Stimulated activated effector memory CD8-positive, alpha-beta T cell treated with anti-CD3 and anti-CD28 coated beads, Interleukin-12 subunit alpha, Interleukin-12 subunit beta, amount 100 ng/mL, for 72 hours (primary cell): ENCODE results near the gene PCDHA3.
"Not testable (repeated sequence)": the region's sequence is repeated elsewhere in the genome, so short reads cannot be mapped to it uniquely, and the experiment has no call there.

Experiments
- ATAC-seq: fragments of 150-1000 bp; cut with Tn5 transposase; 2 replicates; pipeline ENCODE4 v1.10.0; 2021
- DNase-seq, 2 donors: peaks; one replicate each; pipeline ENCODE4 v3.0.0; 2021 to 2022; ENCODE audit warnings: low spot score in 2 of 2
- H3K27ac Mint-ChIP-seq: one replicate; pipeline ENCODE4 v1.8.0; 2022; ENCODE audit warnings: mild to moderate bottlenecking, mixed read lengths
- H3K36me3 Mint-ChIP-seq: one replicate; pipeline ENCODE4 v1.8.0; 2022; ENCODE audit warnings: mild to moderate bottlenecking, mixed read lengths
- H3K4me1 Mint-ChIP-seq: one replicate; pipeline ENCODE4 v1.8.0; 2022; ENCODE audit warnings: mixed read lengths
- H3K4me3 Mint-ChIP-seq: one replicate; pipeline ENCODE4 v1.8.0; 2022; ENCODE audit warnings: mild to moderate bottlenecking, mixed read lengths
- H3K9me3 Mint-ChIP-seq: one replicate; pipeline ENCODE4 v1.8.0; 2022; ENCODE audit warnings: mixed read lengths

The PCDHA3 gene

GRCh38 chr5:140834439-140835008 is 33.7 kb downstream of the PCDHA3 start:
- not testable (repeated sequence) for H3K4me1 Mint-ChIP-seq, H3K36me3 Mint-ChIP-seq, H3K4me3 Mint-ChIP-seq, DNase-seq, H3K9me3 Mint-ChIP-seq, H3K27ac Mint-ChIP-seq, ATAC-seq

DNA sequence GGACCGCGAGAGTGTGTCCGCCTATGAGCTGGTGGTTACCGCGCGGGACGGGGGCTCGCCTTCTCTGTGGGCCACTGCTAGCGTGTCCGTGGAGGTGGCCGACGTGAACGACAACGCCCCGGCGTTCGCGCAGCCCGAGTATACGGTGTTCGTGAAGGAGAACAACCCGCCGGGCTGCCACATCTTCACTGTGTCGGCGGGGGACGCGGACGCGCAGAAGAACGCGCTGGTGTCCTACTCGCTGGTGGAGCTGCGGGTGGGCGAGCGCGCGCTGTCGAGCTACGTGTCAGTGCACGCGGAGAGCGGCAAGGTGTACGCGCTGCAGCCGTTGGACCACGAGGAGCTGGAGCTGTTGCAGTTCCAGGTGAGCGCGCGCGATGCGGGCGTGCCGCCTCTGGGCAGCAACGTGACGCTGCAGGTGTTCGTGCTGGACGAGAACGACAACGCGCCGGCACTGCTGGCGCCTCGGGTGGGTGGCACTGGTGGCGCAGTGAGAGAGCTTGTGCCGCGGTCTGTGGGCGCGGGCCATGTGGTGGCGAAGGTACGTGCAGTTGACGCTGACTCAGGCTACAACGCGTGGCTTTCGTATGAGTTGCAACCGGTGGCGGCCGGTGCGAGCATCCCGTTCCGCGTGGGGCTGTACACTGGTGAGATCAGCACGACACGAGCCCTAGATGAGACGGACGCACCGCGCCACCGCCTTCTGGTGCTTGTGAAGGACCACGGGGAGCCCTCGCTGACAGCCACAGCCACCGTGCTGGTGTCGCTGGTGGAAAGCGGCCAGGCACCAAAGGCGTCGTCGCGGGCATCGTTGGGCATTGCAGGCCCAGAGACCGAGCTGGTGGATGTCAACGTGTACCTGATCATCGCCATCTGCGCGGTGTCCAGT is 35.0 kb downstream of the PCDHA3 start:
- Mint-ChIP-seq H3K9me3 (peaks cover 5% of the 10 kb centered on the region), H3K27ac (no peak overlapping the region)
- ATAC-seq = no peak

GRCh38 chr5:140840978-140841962 is 40.4 kb downstream of the PCDHA3 start, which contains the start of gene PCDHA8:
PCDHA8 (plus strand) TSS chr5:140841187; CDS start chr5:140841322, 135 bp downstream.
- H3K9me3 Mint-ChIP-seq = peaks cover 5% of the 10 kb centered on the region
- H3K27ac Mint-ChIP-seq = no peak within 1 kb of the TSS
- DNase-seq (no peak), ATAC-seq (no peak)
- H3K4me1 Mint-ChIP-seq = no peaks in the 10 kb centered on the region
- no peaks in the 10 kb centered on the region for H3K36me3 Mint-ChIP-seq
- no peak within 1 kb of the TSS for H3K4me3 Mint-ChIP-seq

More for the DNA sequence above, 35.0 kb downstream of the PCDHA3 start:
- no peak for DNase-seq
- Mint-ChIP-seq H3K36me3 (no peaks in the 10 kb centered on the region), H3K4me1 (no peaks in the 10 kb centered on the region), H3K4me3 (no peak overlapping the region)

DNA sequence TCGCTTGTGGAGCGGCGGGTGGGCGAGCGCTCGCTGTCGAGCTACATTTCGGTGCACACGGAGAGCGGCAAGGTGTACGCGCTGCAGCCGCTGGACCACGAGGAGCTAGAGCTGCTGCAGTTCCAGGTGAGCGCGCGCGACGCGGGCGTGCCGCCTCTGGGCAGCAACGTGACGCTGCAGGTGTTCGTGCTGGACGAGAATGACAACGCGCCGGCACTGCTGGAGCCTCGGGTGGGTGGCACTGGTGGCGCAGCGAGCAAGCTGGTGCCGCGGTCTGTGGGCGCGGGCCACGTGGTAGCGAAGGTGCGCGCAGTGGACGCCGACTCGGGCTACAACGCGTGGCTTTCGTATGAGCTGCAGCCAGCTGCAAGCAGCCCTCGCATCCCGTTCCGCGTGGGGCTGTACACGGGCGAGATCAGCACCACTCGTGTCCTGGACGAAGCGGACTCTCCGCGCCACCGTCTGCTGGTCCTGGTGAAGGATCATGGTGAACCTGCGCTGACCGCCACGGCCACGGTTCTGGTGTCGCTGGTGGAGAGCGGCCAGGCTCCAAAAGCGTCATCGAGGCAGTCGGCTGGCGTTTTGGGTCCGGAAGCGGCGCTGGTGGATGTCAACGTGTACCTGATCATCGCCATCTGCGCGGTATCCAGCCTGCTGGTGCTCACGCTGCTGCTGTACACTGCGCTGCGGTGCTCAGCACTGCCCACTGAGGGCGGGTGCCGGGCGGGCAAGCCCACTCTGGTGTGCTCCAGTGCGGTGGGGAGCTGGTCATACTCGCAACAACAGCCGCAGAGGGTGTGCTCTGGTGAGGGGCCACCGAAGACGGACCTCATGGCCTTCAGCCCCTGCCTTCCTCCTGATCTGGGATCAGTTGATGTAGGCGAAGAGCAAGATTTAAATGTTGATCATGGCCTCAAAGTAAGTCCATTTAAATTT is 42.2 kb downstream of the PCDHA3 start:
- Mint-ChIP-seq H3K9me3 (peaks cover 3% of the 10 kb centered on the region), H3K36me3 (no peaks in the 10 kb centered on the region), H3K27ac (no peak overlapping the region), H3K4me1 (no peaks in the 10 kb centered on the region), H3K4me3 (no peak overlapping the region)
- ATAC-seq = no peak
- no peak for DNase-seq

GRCh38 chr5:140848139-140849102 is 47.6 kb downstream of the PCDHA3 start, which contains the start of gene PCDHA9:
PCDHA9 (plus strand) TSS chr5:140848382; CDS start chr5:140848496, 114 bp downstream.
- H3K27ac Mint-ChIP-seq, H3K36me3 Mint-ChIP-seq, H3K4me3 Mint-ChIP-seq, H3K4me1 Mint-ChIP-seq, ATAC-seq, H3K9me3 Mint-ChIP-seq, DNase-seq: not testable (repeated sequence)

DNA sequence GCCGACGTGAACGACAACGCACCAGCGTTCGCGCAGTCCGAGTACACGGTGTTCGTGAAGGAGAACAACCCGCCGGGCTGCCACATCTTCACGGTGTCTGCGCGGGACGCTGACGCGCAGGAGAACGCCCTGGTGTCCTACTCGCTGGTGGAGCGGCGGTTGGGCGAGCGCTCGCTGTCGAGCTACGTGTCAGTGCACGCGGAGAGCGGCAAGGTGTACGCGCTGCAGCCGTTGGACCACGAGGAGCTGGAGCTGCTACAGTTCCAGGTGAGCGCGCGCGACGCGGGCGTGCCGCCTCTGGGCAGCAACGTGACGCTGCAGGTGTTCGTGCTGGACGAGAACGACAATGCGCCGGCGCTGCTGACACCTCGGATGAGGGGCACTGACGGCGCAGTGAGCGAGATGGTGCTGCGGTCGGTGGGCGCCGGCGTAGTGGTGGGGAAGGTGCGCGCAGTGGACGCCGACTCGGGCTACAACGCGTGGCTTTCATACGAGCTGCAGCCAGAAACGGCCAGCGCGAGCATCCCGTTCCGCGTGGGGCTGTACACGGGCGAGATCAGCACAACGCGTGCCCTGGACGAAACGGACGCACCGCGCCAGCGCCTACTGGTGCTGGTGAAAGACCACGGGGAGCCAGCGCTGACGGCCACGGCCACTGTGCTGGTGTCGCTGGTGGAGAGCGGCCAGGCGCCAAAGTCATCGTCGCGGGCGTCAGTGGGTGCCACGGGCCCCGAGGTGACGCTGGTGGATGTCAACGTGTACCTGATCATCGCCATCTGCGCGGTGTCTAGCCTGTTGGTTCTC is 49.2 kb downstream of the PCDHA3 start:
- DNase-seq, ATAC-seq, H3K36me3 Mint-ChIP-seq, H3K4me1 Mint-ChIP-seq, H3K9me3 Mint-ChIP-seq, H3K4me3 Mint-ChIP-seq, H3K27ac Mint-ChIP-seq: not testable (repeated sequence)
